Gastroesophageal sphincter (tissue), 3 donors: Measurements from ENCODE around the gene MKI67.

ENCODE experiments used
- CTCF ChIP-seq, 4 experiments: fragments of 200-600 bp in 2 of 4; fragments of 450-650 bp in 2 of 4; sonication (generic) in 1 of 4; IDR thresholded peaks; one replicate each; pipeline ENCODE4 v1.5.1; 2017 to 2019; ENCODE audit warnings: antibody characterized with exemption in 4 of 4, mild to moderate bottlenecking in 2 of 4, moderate library complexity in 2 of 4
- EP300 ChIP-seq: sonication (generic); formaldehyde crosslinking; IDR thresholded peaks from one replicate; pipeline ENCODE4 v1.6.1; 2017; ENCODE audit warnings: antibody characterized with exemption, mild to moderate bottlenecking
- POLR2A ChIP-seq, 2 donors: fragments of 450-650 bp; IDR thresholded peaks; one replicate each; pipeline ENCODE4 v1.6.1; 2017; ENCODE audit warnings: antibody characterized with exemption in 2 of 2, mild to moderate bottlenecking in 2 of 2, moderate library complexity in 1 of 2
- POLR2AphosphoS5 ChIP-seq: sonication (generic); formaldehyde crosslinking; IDR thresholded peaks from one replicate; pipeline ENCODE4 v1.6.1; 2017; ENCODE audit warnings: antibody characterized with exemption

GRCh38 chr10:128169811-128170379 lies 43.7 kb upstream of the MKI67 start:
- TF ChIP-seq CTCF (IDR thresholded peaks at IDR 0.05) (no peak), POLR2A (IDR thresholded peaks at IDR 0.05) (no peak), POLR2AphosphoS5 (no peak), EP300 (no peak)
